Neural cell (in vitro differentiated cells): Measurements from ENCODE around the gene SLAIN2. TPM values are rescaled to one million over a fixed set of nuclear protein-coding genes. Genes with fewer than 3 reads are reported as not detected.
"Not testable (repeated sequence)": the region's sequence is repeated elsewhere in the genome, so short reads cannot be mapped to it uniquely, and the experiment has no call there.

Experiments
- H2AFZ ChIP-seq: fragments of 200-600, 300-800 bp; sonication (generic), shearing (Covaris generic); 2 replicates; pipeline ENCODE4 v1.6.0; 2014; ENCODE audit warnings: low read depth, mild to moderate bottlenecking, antibody characterized with exemption, low read length, moderate library complexity
- H3F3A ChIP-seq: fragments of 200-600 bp; shearing (Covaris generic); 2 replicates; pipeline ENCODE4 v1.6.1; 2016; ENCODE audit warnings: mild to moderate bottlenecking, moderate library complexity, mixed read lengths, antibody characterized with exemption, low read length; ENCODE audit not compliant: insufficient read depth, poor library complexity, severe bottlenecking
- H3K27ac ChIP-seq: fragments of 200-600, 300-800 bp; sonication (generic), shearing (Covaris generic); 2 replicates; pipeline ENCODE4 v1.5.1; 2014; ENCODE audit warnings: mild to moderate bottlenecking, low read length, moderate library complexity
- H3K27me3 ChIP-seq: fragments of 300-800, 200-600 bp; sonication (generic), shearing (Covaris generic); 2 replicates; pipeline ENCODE4 v1.6.0; 2014; ENCODE audit warnings: mild to moderate bottlenecking, low read depth, low read length, moderate library complexity; ENCODE audit not compliant: insufficient read depth
- H3K36me3 ChIP-seq: fragments of 300-800, 200-600 bp; sonication (generic), shearing (Covaris generic); 2 replicates; pipeline ENCODE4 v1.5.1; 2014; ENCODE audit warnings: mild to moderate bottlenecking, antibody characterized with exemption, low read length, moderate library complexity; ENCODE audit not compliant: insufficient read depth
- H3K4me2 ChIP-seq: fragments of 300-800, 200-600 bp; sonication (generic), shearing (Covaris generic); 2 replicates; pipeline ENCODE4 v1.6.0; 2014; ENCODE audit warnings: mild to moderate bottlenecking, low read length
- H3K4me3 ChIP-seq: fragments of 300-800, 200-600 bp; sonication (generic), shearing (Covaris generic); 2 replicates; pipeline ENCODE4 v1.5.1; 2014; ENCODE audit warnings: mild to moderate bottlenecking, low read length, moderate library complexity
- H3K79me2 ChIP-seq: fragments of 200-600 bp; shearing (Covaris generic); replicated peaks from 2 replicates; pipeline ENCODE4 v1.6.0; 2014; ENCODE audit warnings: mild to moderate bottlenecking, low read length, moderate library complexity; ENCODE audit not compliant: insufficient read depth
- H3K9ac ChIP-seq: fragments of 300-800, 200-600 bp; sonication (generic), shearing (Covaris generic); 2 replicates; pipeline ENCODE4 v1.6.1; 2016; ENCODE audit warnings: mild to moderate bottlenecking, low read length, mixed read lengths
- H3K9me2 ChIP-seq: fragments of 200-600 bp; shearing (Covaris generic); 2 replicates; pipeline ENCODE4 v1.6.1; 2016; ENCODE audit warnings: mild to moderate bottlenecking, low read length, mixed read lengths; ENCODE audit not compliant: insufficient read depth
- H3K9me3 ChIP-seq: fragments of 200-600, 300-800 bp; sonication (generic), shearing (Covaris generic); 2 replicates; pipeline ENCODE4 v1.6.1; 2016; ENCODE audit warnings: mild to moderate bottlenecking, mixed run types, low read length, moderate library complexity, mixed read lengths
- H4K20me1 ChIP-seq: fragments of 200-600 bp; shearing (Covaris generic); 2 replicates; pipeline ENCODE4 v1.6.1; 2016; ENCODE audit warnings: mild to moderate bottlenecking, mixed run types; ENCODE audit not compliant: insufficient read depth
- EP300 ChIP-seq: fragments of 450-650 bp; conservative IDR thresholded peaks from 2 replicates; pipeline ENCODE4 v1.6.1; 2014; ENCODE audit warnings: antibody characterized with exemption, mild to moderate bottlenecking, moderate library complexity; ENCODE audit not compliant: poor library complexity, severe bottlenecking
- POLR2AphosphoS5 ChIP-seq: IDR thresholded peaks from 2 replicates; pipeline ENCODE4 v1.6.1; 2012
- RAD21 ChIP-seq: fragments of 450-650 bp; conservative IDR thresholded peaks from 2 replicates; pipeline ENCODE4 v1.6.1; 2014; ENCODE audit warnings: antibody characterized with exemption, mild to moderate bottlenecking, moderate library complexity
- REST ChIP-seq: IDR thresholded peaks from 2 replicates; pipeline ENCODE4 v1.6.1; 2012; ENCODE audit warnings: borderline replicate concordance
- SMC3 ChIP-seq: fragments of 450-650 bp; conservative IDR thresholded peaks from 2 replicates; pipeline ENCODE4 v1.6.1; 2014; ENCODE audit warnings: antibody characterized with exemption, mild to moderate bottlenecking, moderate library complexity; ENCODE audit not compliant: poor library complexity
- TAF1 ChIP-seq: IDR thresholded peaks from 2 replicates; pipeline ENCODE4 v1.6.1; 2012; ENCODE audit warnings: low read depth
- polyA plus RNA-seq: library from polyadenylated mRNA; depleted of rRNA; stranded (reverse); fragments of >200 nt; gene quantifications from 2 replicates; pipeline ENCODE4 v1.2.3, GENCODE V29; 2014
- TF ChIP-seq, protein P1 (sequence below): fragments of 450-650 bp; IDR thresholded peaks from 2 replicates; pipeline ENCODE4 v1.5.1; 2014; ENCODE audit warnings: antibody characterized with exemption, mild to moderate bottlenecking, moderate library complexity; ENCODE audit not compliant: poor library complexity, severe bottlenecking

Gene SLAIN2
- polyA plus RNA-seq, 1 donor from 2014 or later = 43.2 TPM

DNA sequence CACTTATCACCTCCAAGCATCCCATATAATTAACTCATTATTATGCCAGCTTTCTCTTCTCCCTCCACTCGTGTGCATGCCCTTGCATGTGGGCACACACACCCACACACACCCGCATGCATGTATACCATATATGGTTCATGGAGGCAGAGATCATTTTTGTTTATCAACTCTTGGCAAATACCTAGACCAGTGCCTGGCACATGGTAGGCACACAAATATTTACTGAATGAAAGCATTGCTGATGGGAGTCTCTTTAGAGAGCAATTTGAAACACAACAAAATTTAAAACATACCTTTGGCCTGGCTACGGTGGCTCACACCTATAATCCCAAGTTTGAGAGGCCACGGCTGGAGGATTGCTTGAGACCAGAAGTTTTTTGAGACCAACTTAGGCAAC lies 90.7 kb downstream of the SLAIN2 start:
- no peak overlapping the region for H3K4me3 ChIP-seq
- H3K4me2 ChIP-seq = no peak overlapping the region
- no peaks in the 10 kb centered on the region for H4K20me1 ChIP-seq
- no peak overlapping the region for H3K27ac ChIP-seq
- H3K36me3 ChIP-seq = peaks cover 3% of the 10 kb centered on the region
- H3K27me3 ChIP-seq = no peaks in the 10 kb centered on the region
- H3K9me2 ChIP-seq = no peaks in the 10 kb centered on the region
- H3K9me3 ChIP-seq = no peaks in the 10 kb centered on the region
- H3K79me2 ChIP-seq = no peaks in the 10 kb centered on the region
- TF ChIP-seq POLR2AphosphoS5 (peak; percentile 19), RAD21 (no peak)
- no peaks in the 10 kb centered on the region for H3F3A ChIP-seq
- H2AFZ ChIP-seq = no peak overlapping the region
- no peak overlapping the region for H3K9ac ChIP-seq

DNA sequence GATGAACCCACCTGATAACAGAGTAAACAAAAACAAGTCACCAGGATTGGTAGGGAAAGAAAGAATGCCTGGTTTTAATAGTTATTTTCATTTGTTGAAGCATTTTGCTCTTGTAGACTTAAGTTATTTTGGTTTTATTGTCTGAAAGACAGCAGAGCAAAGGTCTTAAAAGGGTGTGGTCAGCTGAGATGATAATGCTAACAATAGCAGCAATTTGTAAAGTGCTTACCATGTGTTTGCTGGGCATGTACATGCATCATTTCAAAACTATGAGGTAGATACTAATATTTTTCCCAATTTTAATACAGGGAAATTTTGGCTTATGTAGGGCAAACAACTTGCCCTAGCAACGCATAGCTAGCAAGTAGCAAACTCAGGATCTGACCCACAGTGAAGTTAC lies 95.0 kb downstream of the SLAIN2 start:
- Histone ChIP-seq H3F3A (no peaks in the 10 kb centered on the region), H3K27ac (no peak overlapping the region), H3K9ac (no peak overlapping the region), H3K27me3 (no peaks in the 10 kb centered on the region), H2AFZ (no peak overlapping the region), H3K36me3 (no peaks in the 10 kb centered on the region), H3K9me3 (no peaks in the 10 kb centered on the region), H3K4me2 (no peak overlapping the region), H3K4me3 (no peak overlapping the region), H3K79me2 (no peaks in the 10 kb centered on the region), H4K20me1 (no peaks in the 10 kb centered on the region), H3K9me2 (no peaks in the 10 kb centered on the region)
- TF ChIP-seq TAF1 = no peak
- TF ChIP-seq POLR2AphosphoS5 = no peak
- no peak for TF ChIP-seq REST

DNA sequence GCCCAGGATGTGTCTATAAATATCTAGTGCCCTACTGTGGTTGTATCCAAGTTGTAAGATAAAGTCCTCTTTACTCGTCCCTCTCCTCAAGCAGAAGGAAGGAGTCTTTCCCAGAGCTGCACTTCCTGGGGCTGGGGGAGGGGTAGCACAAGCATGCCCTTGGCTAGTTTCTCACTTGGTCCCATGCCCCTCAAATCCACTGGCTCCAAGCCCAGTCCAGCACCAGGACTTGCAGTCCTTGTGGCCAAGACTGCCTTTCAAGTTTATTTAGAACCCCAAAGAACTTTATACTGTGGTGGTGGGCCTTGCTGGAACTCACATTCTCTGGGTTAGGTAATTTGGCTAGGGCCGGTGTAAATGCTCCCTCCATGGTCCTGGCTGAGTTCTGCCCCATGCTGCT lies 98.7 kb downstream of the SLAIN2 start:
- Histone ChIP-seq H3K9ac (no peak overlapping the region), H3F3A (no peaks in the 10 kb centered on the region), H3K27me3 (no peaks in the 10 kb centered on the region), H4K20me1 (no peaks in the 10 kb centered on the region), H3K9me2 (no peaks in the 10 kb centered on the region), H3K4me3 (no peak overlapping the region), H3K79me2 (no peaks in the 10 kb centered on the region), H3K27ac (no peak overlapping the region), H3K36me3 (no peaks in the 10 kb centered on the region), H2AFZ (no peak overlapping the region), H3K9me3 (no peaks in the 10 kb centered on the region), H3K4me2 (no peak overlapping the region)
- TF ChIP-seq EP300 = no peak
- no peak for TF ChIP-seq SMC3
- TF ChIP-seq POLR2AphosphoS5 = no peak
- no peak for TF ChIP-seq REST
- TF ChIP-seq, protein P1, sequence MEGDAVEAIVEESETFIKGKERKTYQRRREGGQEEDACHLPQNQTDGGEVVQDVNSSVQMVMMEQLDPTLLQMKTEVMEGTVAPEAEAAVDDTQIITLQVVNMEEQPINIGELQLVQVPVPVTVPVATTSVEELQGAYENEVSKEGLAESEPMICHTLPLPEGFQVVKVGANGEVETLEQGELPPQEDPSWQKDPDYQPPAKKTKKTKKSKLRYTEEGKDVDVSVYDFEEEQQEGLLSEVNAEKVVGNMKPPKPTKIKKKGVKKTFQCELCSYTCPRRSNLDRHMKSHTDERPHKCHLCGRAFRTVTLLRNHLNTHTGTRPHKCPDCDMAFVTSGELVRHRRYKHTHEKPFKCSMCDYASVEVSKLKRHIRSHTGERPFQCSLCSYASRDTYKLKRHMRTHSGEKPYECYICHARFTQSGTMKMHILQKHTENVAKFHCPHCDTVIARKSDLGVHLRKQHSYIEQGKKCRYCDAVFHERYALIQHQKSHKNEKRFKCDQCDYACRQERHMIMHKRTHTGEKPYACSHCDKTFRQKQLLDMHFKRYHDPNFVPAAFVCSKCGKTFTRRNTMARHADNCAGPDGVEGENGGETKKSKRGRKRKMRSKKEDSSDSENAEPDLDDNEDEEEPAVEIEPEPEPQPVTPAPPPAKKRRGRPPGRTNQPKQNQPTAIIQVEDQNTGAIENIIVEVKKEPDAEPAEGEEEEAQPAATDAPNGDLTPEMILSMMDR = no peak

DNA sequence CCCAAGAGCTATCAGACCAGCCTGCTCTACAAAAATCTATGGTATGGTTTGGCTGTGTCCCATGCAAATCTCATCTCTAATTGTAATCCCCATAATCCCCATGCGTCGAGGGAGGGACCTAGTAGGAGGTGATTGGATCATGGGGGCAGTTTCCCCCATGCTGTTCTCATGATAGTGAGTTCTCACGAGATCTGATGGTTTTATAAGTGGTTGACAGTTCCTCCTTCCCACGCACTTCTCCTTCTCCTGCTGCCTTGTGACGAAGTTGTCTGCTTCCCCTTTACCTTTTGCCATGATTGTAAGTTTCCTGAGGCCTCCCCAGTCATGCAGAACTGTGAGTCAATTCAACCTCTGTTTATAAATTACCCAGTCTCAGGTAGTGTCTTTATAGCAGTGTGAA lies 99.6 kb downstream of the SLAIN2 start:
- H3K9me3 ChIP-seq, H3K4me2 ChIP-seq, H4K20me1 ChIP-seq, H3K9ac ChIP-seq, H3K79me2 ChIP-seq, H3K27me3 ChIP-seq, H3F3A ChIP-seq, H3K27ac ChIP-seq, H3K4me3 ChIP-seq, H3K9me2 ChIP-seq, H3K36me3 ChIP-seq, H2AFZ ChIP-seq: not testable (repeated sequence)
